ES-I3 (cell line): ENCODE results near the gene AGBL5.

Experiments used
- H3K36me3 ChIP-seq: 2 replicates; pipeline ENCODE4 v1.6.1; 2013; ENCODE audit warnings: mild to moderate bottlenecking, low read length, control low read depth, moderate library complexity; ENCODE audit not compliant: insufficient read depth
- H3K4me1 ChIP-seq: 2 replicates; pipeline ENCODE4 v1.6.1; 2013; ENCODE audit warnings: mild to moderate bottlenecking, control low read depth, low read length; ENCODE audit not compliant: insufficient read depth
- H3K9ac ChIP-seq: 2 replicates; pipeline ENCODE4 v1.6.1; 2013; ENCODE audit warnings: low read depth, mild to moderate bottlenecking, low read length, moderate library complexity
- H3K9me3 ChIP-seq: 2 replicates; pipeline ENCODE4 v1.6.1; 2013; ENCODE audit warnings: mild to moderate bottlenecking, low read length, moderate library complexity; ENCODE audit not compliant: control insufficient read depth, insufficient read depth

AGBL5 gene

GRCh38 chr2:27018142-27018541 lies 33.3 kb upstream of the AGBL5 start:
- Histone ChIP-seq H3K4me1 (peaks cover 6% of the 10 kb centered on the region), H3K9ac (no peak overlapping the region), H3K36me3 (peaks cover 6% of the 10 kb centered on the region; the same call in 1 of the 2 replicates), H3K9me3 (peaks cover 8% of the 10 kb centered on the region)

GRCh38 chr2:27019459-27019858 lies 32.0 kb upstream of the AGBL5 start:
- H3K4me1 ChIP-seq = peaks cover 6% of the 10 kb centered on the region
- no peaks in the 10 kb centered on the region for H3K9me3 ChIP-seq
- H3K9ac ChIP-seq = no peak overlapping the region
- no peaks in the 10 kb centered on the region for H3K36me3 ChIP-seq

GRCh38 chr2:27019931-27020855 lies 31.3 kb upstream of the AGBL5 start:
- Histone ChIP-seq H3K9me3 (no peaks in the 10 kb centered on the region), H3K4me1 (peaks cover 6% of the 10 kb centered on the region), H3K9ac (no peak overlapping the region), H3K36me3 (no peaks in the 10 kb centered on the region)

- Histone ChIP-seq H3K36me3 (no peaks in the 10 kb centered on the region), H3K9me3 (no peaks in the 10 kb centered on the region), H3K4me1 (no peaks in the 10 kb centered on the region; the same call in 1 of the 2 replicates), H3K9ac (no peak overlapping the region)
Measured at GRCh38 chr2:27021253-27022049, 30.0 kb upstream of the AGBL5 start.

- H3K9ac ChIP-seq = no peak overlapping the region
- H3K4me1 ChIP-seq = no peaks in the 10 kb centered on the region
- H3K36me3 ChIP-seq = no peaks in the 10 kb centered on the region
Measured at GRCh38 chr2:27023740-27024139, 27.7 kb upstream of the AGBL5 start.

GRCh38 chr2:27024188-27024587 lies 27.3 kb upstream of the AGBL5 start:
- Histone ChIP-seq H3K4me1 (no peaks in the 10 kb centered on the region), H3K36me3 (no peaks in the 10 kb centered on the region), H3K9ac (no peak overlapping the region), H3K9me3 (no peaks in the 10 kb centered on the region)

More at GRCh38 chr2:27023740-27024139, 27.7 kb upstream of the AGBL5 start:
- no peaks in the 10 kb centered on the region for H3K9me3 ChIP-seq

GRCh38 chr2:27024812-27025211 lies 26.7 kb upstream of the AGBL5 start:
- no peaks in the 10 kb centered on the region for H3K9me3 ChIP-seq
- no peak overlapping the region for H3K9ac ChIP-seq
- H3K36me3 ChIP-seq = no peaks in the 10 kb centered on the region
- H3K4me1 ChIP-seq = no peaks in the 10 kb centered on the region

- no peak overlapping the region for H3K9ac ChIP-seq
- no peaks in the 10 kb centered on the region for H3K4me1 ChIP-seq
- no peaks in the 10 kb centered on the region for H3K9me3 ChIP-seq
- no peaks in the 10 kb centered on the region for H3K36me3 ChIP-seq
Measured at GRCh38 chr2:27025281-27025800, 26.1 kb upstream of the AGBL5 start.

GRCh38 chr2:27025861-27026851 lies 25.3 kb upstream of the AGBL5 start:
- no peaks in the 10 kb centered on the region for H3K4me1 ChIP-seq
- no peaks in the 10 kb centered on the region for H3K36me3 ChIP-seq
- no peaks in the 10 kb centered on the region for H3K9me3 ChIP-seq
- H3K9ac ChIP-seq = no peak overlapping the region

- no peaks in the 10 kb centered on the region for H3K36me3 ChIP-seq
- no peaks in the 10 kb centered on the region for H3K9me3 ChIP-seq
- H3K4me1 ChIP-seq = no peaks in the 10 kb centered on the region
- no peak overlapping the region for H3K9ac ChIP-seq
Measured at GRCh38 chr2:27027211-27027651, 24.2 kb upstream of the AGBL5 start.

- Histone ChIP-seq H3K36me3 (no peaks in the 10 kb centered on the region), H3K9me3 (no peaks in the 10 kb centered on the region), H3K9ac (no peak overlapping the region), H3K4me1 (no peaks in the 10 kb centered on the region)
Measured at GRCh38 chr2:27029051-27029450, 22.4 kb upstream of the AGBL5 start.

GRCh38 chr2:27032495-27033252 lies 18.8 kb upstream of the AGBL5 start, which contains the start of gene TMEM214:
TMEM214 (plus strand) TSS chr2:27032965; CDS start chr2:27033016, 51 bp downstream.
- peaks cover 16% of the 10 kb centered on the region for H3K36me3 ChIP-seq
- peak within 1 kb of the TSS; percentile 100 for H3K9ac ChIP-seq
- H3K4me1 ChIP-seq = no peaks in the 10 kb centered on the region
- no peaks in the 10 kb centered on the region for H3K9me3 ChIP-seq

- peak overlapping the region; percentile 100 for H3K9ac ChIP-seq
- H3K9me3 ChIP-seq = no peaks in the 10 kb centered on the region
- H3K4me1 ChIP-seq = no peaks in the 10 kb centered on the region
- peaks cover 16% of the 10 kb centered on the region for H3K36me3 ChIP-seq
Measured at GRCh38 chr2:27033253-27033852, 18.1 kb upstream of the AGBL5 start.
